SK-N-DZ (cell line): Measurements from ENCODE around the gene ARHGEF4.
"Not testable (repeated sequence)": the region's sequence is repeated elsewhere in the genome, so short reads cannot be mapped to it uniquely, and the experiment has no call there.

Experiments used
- DNase-seq: peaks from one replicate; pipeline ENCODE4 v3.0.0-alpha.2; 2015; ENCODE audit warnings: low spot score

Gene ARHGEF4

DNA sequence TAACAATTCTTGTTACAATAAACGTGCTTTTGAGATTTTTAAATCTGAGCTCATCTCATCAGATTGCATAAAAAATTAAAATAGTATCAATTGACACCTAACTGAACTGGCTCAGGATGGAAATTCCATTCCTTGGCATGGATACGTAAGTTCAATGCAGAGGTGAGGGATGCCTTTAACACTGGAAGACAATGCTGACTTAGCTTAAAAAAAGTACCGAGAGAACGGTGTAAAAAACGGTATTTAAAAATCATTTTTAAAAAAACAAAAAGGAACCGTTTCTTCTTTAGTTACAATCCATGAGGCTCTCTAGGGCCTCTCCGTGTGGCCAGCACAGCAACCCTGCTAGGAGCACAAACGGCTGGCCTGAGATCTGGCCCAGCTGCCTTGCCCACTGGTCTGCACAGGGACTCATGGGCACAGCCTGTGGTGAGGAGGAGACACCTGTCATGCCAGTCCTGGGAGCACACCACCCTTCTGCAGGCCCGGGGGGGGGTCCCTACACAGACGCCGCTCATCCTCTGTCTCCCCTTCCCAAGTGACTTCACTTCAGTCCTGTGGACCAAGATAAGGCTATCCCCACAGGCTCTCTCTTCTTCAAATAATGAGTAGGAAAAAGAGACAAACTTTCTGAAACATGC is 211.3 kb downstream of the ARHGEF4 start:
- DNase-seq: no peak

GRCh38 chr2:131048641-131049040 is 211.9 kb downstream of the ARHGEF4 start:
- DNase-seq: no peak

DNA sequence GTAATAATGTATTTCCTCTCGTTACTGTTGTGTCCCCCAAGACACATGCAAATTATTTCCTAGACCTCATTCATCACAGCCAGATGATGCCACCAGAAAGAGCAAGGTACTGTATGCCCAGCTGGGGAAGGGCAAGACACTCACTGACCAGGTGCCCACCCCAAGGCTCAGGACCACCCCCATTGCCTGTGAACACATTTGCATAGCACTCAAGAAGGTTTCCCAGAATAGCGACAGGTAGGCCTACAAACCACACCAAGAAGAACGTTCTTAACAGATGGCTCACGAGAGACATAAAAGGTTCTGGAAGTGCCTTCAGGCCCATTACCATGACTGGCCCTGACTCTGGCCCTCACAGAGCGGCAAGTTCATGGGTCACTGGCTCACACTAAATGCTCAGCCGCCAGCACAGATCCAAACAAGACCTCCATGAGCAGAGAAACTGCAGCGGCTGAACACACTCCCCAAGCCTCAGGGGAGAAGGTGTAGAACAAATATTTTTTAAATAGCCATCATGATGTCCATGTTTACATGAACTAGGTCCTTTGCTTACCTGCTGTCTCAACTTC is 212.5 kb downstream of the ARHGEF4 start:
- no peak for DNase-seq

GRCh38 chr2:131050896-131051295 is 214.2 kb downstream of the ARHGEF4 start:
- DNase-seq: no peak

- no peak for DNase-seq
Observed at GRCh38 chr2:131052741-131053263, 216.1 kb downstream of the ARHGEF4 start.

DNA sequence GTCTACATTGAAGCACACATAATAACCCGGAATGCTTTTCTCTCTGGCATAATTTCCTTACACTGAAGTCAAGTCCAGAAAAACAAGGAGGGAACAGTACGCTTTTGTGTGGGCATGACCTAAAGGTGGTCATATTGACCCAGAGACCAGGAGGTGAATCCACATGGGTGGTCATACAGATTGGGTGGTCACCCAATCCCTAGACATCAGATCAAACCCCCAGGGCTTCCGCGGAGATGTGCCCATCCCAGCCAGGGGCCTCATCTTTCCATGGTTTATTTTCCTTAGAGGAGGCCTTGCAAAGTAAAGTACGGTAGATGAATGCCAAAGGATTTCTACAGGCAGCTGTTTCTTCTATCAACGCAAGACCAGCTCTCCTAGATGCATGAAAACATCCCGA is 217.8 kb downstream of the ARHGEF4 start:
- no peak for DNase-seq

DNA sequence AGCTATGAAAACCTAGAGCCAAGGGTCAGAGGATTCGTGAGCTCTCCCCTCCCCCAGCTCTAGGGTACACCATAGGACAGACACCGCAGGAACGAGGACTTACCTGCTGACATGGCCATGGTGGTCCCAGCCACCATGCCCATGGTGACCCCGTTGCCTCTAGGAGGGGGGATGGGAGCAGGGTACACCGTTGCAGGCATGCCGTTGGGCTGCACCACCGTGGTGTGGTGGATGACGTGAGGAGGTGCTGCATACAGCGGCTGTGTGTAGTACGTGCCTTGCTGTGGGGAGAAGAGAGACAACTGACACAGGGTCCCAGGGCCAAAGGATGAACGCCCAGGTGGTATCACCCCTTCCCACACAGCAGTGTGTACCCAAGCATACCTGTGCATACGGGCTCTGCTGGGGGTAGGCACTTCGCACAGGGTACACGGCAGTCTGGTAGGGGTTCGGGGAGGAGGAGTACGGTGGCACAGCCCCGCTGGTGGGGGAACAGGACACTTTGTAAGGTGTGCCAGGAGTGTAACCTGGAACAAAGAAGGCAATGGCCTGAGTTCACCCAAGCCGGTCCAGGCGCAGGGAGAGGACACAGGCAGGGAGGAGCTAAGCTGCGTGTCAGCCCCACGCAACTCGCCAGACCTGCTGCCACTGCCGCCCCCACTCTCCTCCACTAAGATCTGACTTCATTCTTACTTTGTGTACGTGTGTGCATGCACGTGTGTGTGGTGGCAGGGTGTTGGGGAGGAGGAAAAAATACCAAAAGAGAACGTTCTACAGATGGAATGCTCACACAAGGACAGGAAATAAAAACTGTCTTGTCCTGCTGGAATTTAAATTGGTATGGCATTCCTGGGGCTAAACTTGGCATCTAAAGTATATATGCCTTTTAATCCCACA is 218.7 kb downstream of the ARHGEF4 start:
- DNase-seq: no peak

- DNase-seq: no peak
Observed at GRCh38 chr2:131056204-131056931, 219.7 kb downstream of the ARHGEF4 start.

DNA sequence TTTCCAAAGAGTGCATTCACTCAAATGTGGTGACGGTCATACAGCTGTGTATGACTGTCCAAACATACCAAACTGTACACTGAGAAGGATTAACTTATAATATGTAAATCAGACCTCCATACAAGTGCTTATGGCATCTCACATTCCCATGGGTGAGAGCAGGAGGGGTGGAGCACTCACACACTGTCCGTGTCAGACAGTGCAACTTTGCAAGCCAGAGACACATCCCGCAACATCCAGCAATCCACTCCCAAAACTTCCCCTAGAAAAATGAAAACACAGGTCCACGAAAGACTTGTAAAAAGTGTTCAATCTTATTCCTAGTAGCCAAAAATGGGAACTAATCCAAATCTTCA is 220.2 kb downstream of the ARHGEF4 start:
- no peak for DNase-seq

DNA sequence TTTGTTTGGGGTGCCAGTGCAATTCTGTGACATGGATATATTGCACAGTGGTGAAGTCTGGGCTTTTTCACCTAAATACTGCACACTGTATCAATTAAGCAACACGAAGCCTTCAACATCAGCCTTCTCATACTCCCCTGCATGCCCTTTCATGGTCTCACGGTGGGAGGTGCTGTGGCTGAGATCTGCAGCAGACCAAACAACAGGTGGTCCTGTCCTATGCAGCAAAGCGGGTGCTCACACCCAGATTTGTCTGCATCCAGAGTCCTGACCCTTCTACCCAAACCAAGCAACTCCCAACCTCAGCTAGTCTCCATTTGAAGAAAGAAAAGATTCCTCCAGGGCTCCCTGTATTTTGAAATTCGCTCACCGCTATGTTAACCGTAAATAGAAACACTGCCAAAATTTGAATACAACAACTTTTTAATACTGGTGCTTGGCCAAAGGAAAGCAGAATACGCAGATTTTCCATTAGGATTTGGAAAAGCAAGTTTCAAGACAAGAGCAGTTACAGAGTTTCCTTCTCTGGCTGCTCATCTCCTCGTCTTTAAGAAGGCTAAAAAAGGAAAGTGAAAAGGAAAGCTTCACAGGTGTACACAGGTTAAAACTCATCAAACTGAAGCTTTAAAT is 221.6 kb downstream of the ARHGEF4 start:
- no peak for DNase-seq

- DNase-seq: no peak
Observed at GRCh38 chr2:131058920-131059319, 222.2 kb downstream of the ARHGEF4 start.

DNA sequence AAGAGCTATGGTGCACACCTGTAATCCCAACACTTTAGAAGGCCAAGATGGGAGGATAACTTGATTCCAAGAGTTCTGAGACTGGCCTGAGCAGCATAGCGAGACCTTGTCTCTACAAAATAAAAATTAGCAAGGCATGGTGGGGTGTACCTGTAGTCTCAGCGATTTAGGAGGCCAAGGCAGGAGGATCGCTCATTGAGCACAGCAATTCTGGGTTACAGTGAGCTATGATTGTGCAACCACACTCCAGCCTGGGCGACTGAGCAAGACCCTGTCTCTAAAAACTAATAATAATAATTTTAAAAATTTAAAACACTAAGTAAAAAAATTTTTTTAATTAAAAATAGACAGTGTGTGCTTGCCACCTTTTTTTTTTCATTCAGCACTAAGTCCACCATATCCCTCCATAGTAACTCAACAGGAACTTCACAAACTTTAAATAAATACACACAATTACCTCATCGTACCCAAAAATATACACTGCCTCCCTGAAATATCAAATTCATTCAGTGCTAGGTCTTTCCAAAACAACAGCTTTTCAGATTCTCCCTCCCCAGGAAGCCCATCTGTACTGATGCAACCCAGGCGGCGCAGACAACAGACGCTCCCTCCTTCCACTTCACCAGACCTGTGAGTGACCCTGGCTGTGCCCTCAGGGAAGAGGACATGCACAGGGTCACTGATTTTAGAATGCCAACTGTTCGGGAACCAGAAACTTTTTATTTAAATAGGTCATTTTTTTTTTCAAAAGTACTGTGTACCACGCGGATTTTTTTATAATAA is 227.0 kb downstream of the ARHGEF4 start:
- DNase-seq: no peak

- DNase-seq: no peak
Observed at GRCh38 chr2:131064589-131065512, 228.1 kb downstream of the ARHGEF4 start.

- no peak for DNase-seq
Observed at GRCh38 chr2:131067465-131068125, 230.9 kb downstream of the ARHGEF4 start.

GRCh38 chr2:131068172-131068571 is 231.5 kb downstream of the ARHGEF4 start:
- not testable (repeated sequence) for DNase-seq

DNA sequence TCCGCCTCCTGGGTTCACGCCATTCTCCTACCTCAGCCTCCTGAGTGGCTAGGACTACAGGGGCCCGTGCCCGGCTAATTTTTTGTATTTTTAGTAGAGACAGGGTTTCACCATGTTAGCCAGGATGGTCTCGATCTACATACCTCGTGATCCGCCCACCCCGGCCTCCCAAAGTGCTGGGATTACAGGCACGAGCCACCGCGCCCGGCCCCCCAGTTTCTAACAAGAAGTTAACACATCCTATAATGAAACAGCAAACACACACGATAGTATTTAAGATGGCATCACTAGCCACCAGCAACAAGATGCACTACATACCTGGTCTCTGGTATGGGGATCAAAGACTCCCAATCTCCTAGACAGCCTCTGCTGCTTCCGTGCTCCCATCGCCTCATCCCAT is 238.9 kb downstream of the ARHGEF4 start:
- not testable (repeated sequence) for DNase-seq

DNA sequence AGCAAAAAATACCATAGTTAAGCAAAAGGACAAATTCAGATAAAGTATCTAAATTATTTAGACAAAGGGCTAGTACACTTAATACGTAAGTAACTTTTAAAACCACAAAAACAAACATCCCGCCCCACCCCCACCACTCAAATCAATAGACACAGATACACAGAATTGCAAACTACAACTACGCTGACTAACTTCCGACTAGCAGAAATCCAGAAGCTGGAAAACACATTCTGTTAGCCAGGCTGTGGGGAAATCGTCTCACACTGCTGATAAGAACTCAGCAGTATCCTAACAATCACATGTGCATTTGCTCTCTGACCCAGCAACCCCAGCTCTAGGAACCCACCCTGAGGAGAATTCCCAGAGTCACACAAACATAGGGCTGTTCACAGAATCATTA is 240.0 kb downstream of the ARHGEF4 start:
- no peak for DNase-seq

- no peak for DNase-seq
Observed at GRCh38 chr2:131077182-131077846, 240.6 kb downstream of the ARHGEF4 start.
